HepG2 (cell line): Measurements from ENCODE around the gene FOXS1. TPM values are rescaled to one million over a fixed set of nuclear protein-coding genes. Genes with fewer than 3 reads are reported as not detected.
A peak's percentile ranks its signal among the peaks of the same experiment; 100 is the strongest.

Source experiments
- ARID2 ChIP-seq: sonication (generic); formaldehyde crosslinking; IDR thresholded peaks from 2 replicates; pipeline ENCODE4 v1.8.1; 2022; ENCODE audit warnings: mild to moderate bottlenecking, missing genetic modification reagents, borderline replicate concordance
- CHCHD3 ChIP-seq: sonication (generic); formaldehyde crosslinking; IDR thresholded peaks from 2 replicates; pipeline ENCODE4 v1.8.0; 2022; ENCODE audit warnings: mild to moderate bottlenecking, missing genetic modification reagents, moderate library complexity
- ETV6 ChIP-seq: sonication (generic); formaldehyde crosslinking; conservative IDR thresholded peaks from 2 replicates; pipeline ENCODE4 v1.4.0; 2020; ENCODE audit warnings: missing genetic modification reagents
- FOXA3 ChIP-seq: IDR thresholded peaks from 2 replicates; pipeline ENCODE4 v1.6.1; 2016; ENCODE audit warnings: missing genetic modification reagents, missing compliant biosample characterization
- HNF4A ChIP-seq: sonication (generic); formaldehyde crosslinking; IDR thresholded peaks from 2 replicates; pipeline ENCODE4 v1.4.0; 2020; ENCODE audit warnings: missing genetic modification reagents
- KLF11 ChIP-seq: IDR thresholded peaks from 2 replicates; pipeline ENCODE4 v1.6.1; 2016; ENCODE audit warnings: missing compliant biosample characterization
- KLF13 ChIP-seq: sonication (generic); formaldehyde crosslinking; IDR thresholded peaks from 2 replicates; pipeline ENCODE4 v1.4.0; 2020; ENCODE audit warnings: mild to moderate bottlenecking, missing genetic modification reagents
- KLF16 ChIP-seq, 2 experiments: sonication (generic) in 1 of 2; formaldehyde crosslinking in 1 of 2; IDR thresholded peaks; 2 replicates each; pipeline versions ENCODE4 v1.6.1 to v1.8.0; 2016 to 2023; ENCODE audit warnings: missing genetic modification reagents in 2 of 2, missing compliant biosample characterization in 1 of 2
- MAFK ChIP-seq, 2 experiments: IDR thresholded peaks in 1 of 2; conservative IDR thresholded peaks in 1 of 2; 2 replicates each; pipeline ENCODE4 v1.6.1; 2011; ENCODE audit warnings: improper control_type of control experiment in 2 of 2, low read length in 2 of 2
- NFE2L2 ChIP-seq: fragments of 150-350 bp; IDR thresholded peaks from 2 replicates; pipeline ENCODE4 v1.6.1; 2014; ENCODE audit warnings: low read length
- NFYC ChIP-seq: IDR thresholded peaks from 2 replicates; pipeline ENCODE4 v1.6.1; 2016; ENCODE audit warnings: missing genetic modification reagents, missing compliant biosample characterization
- NR2F2 ChIP-seq: IDR thresholded peaks from 2 replicates; pipeline ENCODE4 v1.6.1; 2012; ENCODE audit warnings: low read depth, inconsistent platforms, borderline replicate concordance
- PCBP2 ChIP-seq: fragments of 200-400 bp; formaldehyde crosslinking; optimal IDR thresholded peaks from 2 replicates; pipeline ENCODE3; 2018; ENCODE audit warnings: low read length, low read depth; ENCODE audit not compliant: poor library complexity, severe bottlenecking
- POLR2AphosphoS2 ChIP-seq: IDR thresholded peaks from 2 replicates; pipeline ENCODE4 v1.6.1; 2011; ENCODE audit warnings: low read depth, low read length, improper control_type of control experiment
- POLR2AphosphoS5 ChIP-seq: IDR thresholded peaks from 2 replicates; pipeline ENCODE4 v1.6.1; 2012; ENCODE audit warnings: low read depth, low read length
- RCOR2 ChIP-seq: IDR thresholded peaks from 2 replicates; pipeline ENCODE4 v1.6.1; 2016; ENCODE audit warnings: missing biosample characterization, missing genetic modification reagents
- RORA ChIP-seq: sonication (generic); formaldehyde crosslinking; IDR thresholded peaks from 2 replicates; pipeline ENCODE4 v1.5.0; 2020; ENCODE audit warnings: mild to moderate bottlenecking, missing genetic modification reagents, moderate library complexity
- SAP130 ChIP-seq: IDR thresholded peaks from 2 replicates; pipeline ENCODE4 v1.6.1; 2016; ENCODE audit warnings: low read depth
- SRY ChIP-seq: sonication (generic); formaldehyde crosslinking; IDR thresholded peaks from 2 replicates; pipeline ENCODE4 v1.8.0; 2022; ENCODE audit warnings: mild to moderate bottlenecking, missing genetic modification reagents
- TEAD3 ChIP-seq: optimal IDR thresholded peaks from 2 replicates; pipeline ENCODE3; 2016; ENCODE audit warnings: borderline replicate concordance
- ZBTB3 ChIP-seq: sonication (generic); formaldehyde crosslinking; IDR thresholded peaks from 2 replicates; pipeline ENCODE4 v1.4.0; 2020; ENCODE audit warnings: low read depth, mild to moderate bottlenecking, moderate library complexity, missing genetic modification reagents, borderline replicate concordance
- ZNF101 ChIP-seq: sonication (generic); formaldehyde crosslinking; IDR thresholded peaks from 2 replicates; pipeline ENCODE4 v1.4.0; 2020; ENCODE audit warnings: mild to moderate bottlenecking, low read depth, missing genetic modification reagents, borderline replicate concordance
- ZNF124 ChIP-seq: sonication (generic); formaldehyde crosslinking; IDR thresholded peaks from 2 replicates; pipeline ENCODE4 v1.4.0; 2020; ENCODE audit warnings: missing genetic modification reagents
- ZNF160 ChIP-seq: sonication (generic); formaldehyde crosslinking; IDR thresholded peaks from 2 replicates; pipeline ENCODE4 v1.8.0; 2022; ENCODE audit warnings: mild to moderate bottlenecking, inconsistent platforms, missing genetic modification reagents
- ZNF253 ChIP-seq: sonication (generic); formaldehyde crosslinking; IDR thresholded peaks from 2 replicates; pipeline ENCODE4 v1.8.0; 2022; ENCODE audit warnings: mild to moderate bottlenecking, missing genetic modification reagents, borderline replicate concordance
- ZNF326 ChIP-seq: sonication (generic); formaldehyde crosslinking; IDR thresholded peaks from 2 replicates; pipeline ENCODE4 v1.4.0; 2020; ENCODE audit warnings: missing genetic modification reagents, borderline replicate concordance
- ZNF337 ChIP-seq: sonication (generic); formaldehyde crosslinking; IDR thresholded peaks from 2 replicates; pipeline ENCODE4 v1.5.1; 2020; ENCODE audit warnings: missing genetic modification reagents, low read depth, mild to moderate bottlenecking, borderline replicate concordance
- ZNF558 ChIP-seq: sonication (generic); formaldehyde crosslinking; IDR thresholded peaks from 2 replicates; pipeline ENCODE4 v1.9.0; 2022; ENCODE audit warnings: mild to moderate bottlenecking, missing genetic modification reagents, borderline replicate concordance
- ZNF720 ChIP-seq: sonication (generic); formaldehyde crosslinking; IDR thresholded peaks from 2 replicates; pipeline ENCODE4 v1.4.0; 2020; ENCODE audit warnings: missing genetic modification reagents
- polyA plus RNA-seq, 8 experiments: library from polyadenylated mRNA; depleted of rRNA in 3 of 8; stranded (reverse) in 7 of 8; unstranded in 1 of 8; fragments of >200 nt; fragmentation: Illumina TruSeq in 4 of 8; extraction: Trizol in 4 of 8; gene quantifications; 2 replicates each; pipeline versions ENCODE4 v1.2.1 to v1.2.3, GENCODE V29; 2011 to 2016; ENCODE audit warnings: low read depth in 4 of 8, missing spikeins in 1 of 8, mixed read lengths in 1 of 8; ENCODE audit not compliant: insufficient read depth in 1 of 8
- total RNA-seq, 5 experiments: library from RNA; depleted of rRNA; stranded (reverse); fragments of >200 nt; fragmentation: Illumina TruSeq; extraction: Trizol; gene quantifications; 2 replicates each; pipeline ENCODE4 v1.2.3, GENCODE V29; 2016; ENCODE audit warnings: low read depth in 1 of 5
- TF ChIP-seq, protein P1 (sequence below): sonication (generic); formaldehyde crosslinking; conservative IDR thresholded peaks from 2 replicates; pipeline ENCODE4 v1.8.0; 2022; ENCODE audit warnings: low read depth, missing genetic modification reagents

The FOXS1 gene
- total and polyA plus RNA-seq, 2 of the 13 experiments (the other 11 are each of a cell fraction or from before 2014, with no cell fraction given): not detected

DNA sequence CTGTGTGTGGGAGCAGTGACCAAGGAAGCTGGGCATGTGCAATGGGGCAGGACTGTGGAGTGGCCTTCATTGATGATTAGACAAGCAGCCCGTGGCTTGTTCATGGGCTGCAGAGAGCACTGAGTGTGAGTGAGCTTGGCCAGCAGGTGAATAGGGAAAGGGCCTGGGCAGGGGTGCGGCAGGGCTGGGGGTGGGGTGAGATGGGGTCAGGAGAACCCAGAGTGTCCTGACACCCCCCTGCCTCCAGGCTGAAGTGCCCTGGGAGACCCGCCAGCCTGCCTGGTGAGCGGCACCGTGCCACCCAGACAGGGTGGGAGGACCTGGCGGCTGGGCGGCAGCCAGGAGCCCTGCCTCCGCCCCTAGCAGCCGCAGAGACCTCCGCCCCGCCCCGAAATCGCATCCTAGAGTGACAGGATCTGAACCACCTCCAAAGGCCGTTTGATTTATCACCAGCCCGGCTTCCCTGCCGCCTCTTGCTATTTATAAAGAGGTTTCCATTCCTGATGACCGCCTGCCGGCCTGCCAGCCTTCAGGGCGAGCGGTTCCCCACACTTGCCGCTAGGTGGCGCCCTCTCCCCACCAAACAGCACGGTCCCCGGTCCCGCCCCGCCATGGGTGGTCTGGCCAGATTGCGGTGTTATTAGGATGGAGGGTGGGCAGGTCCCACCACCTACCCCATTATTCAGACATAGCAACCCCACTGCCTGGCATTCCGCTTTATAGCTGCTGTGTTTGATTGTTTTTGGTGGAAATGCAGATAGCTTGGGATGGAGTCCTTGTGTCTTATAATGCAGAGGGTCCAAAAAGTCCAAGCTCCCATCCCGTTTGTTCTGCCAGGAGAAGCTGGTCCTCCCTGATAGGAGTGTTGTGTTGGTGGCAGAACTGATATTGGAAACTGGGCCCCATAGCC lies 22.7 kb downstream of the FOXS1 start (continued):
- TF ChIP-seq TEAD3 (CRISPR knock-in tag) (peak; percentile 45), RCOR2 (no peak), POLR2AphosphoS2 (no peak), CHCHD3 (CRISPR knock-in tag) (no peak), ZNF558 (CRISPR knock-in tag) (no peak), ZNF337 (no peak), KLF16 (CRISPR knock-in tag; IDR thresholded peaks at IDR 0.05) (no peak), NR2F2 (no peak), HNF4A (CRISPR knock-in tag) (no peak), NFE2L2 (no peak), ZNF720 (CRISPR knock-in tag) (no peak), ZNF253 (CRISPR knock-in tag) (no peak; the same call in 1 of the 2 replicates), SRY (CRISPR knock-in tag) (no peak), RORA (CRISPR knock-in tag) (no peak), POLR2AphosphoS5 (no peak), KLF13 (CRISPR knock-in tag) (no peak), ZNF101 (CRISPR knock-in tag) (no peak), ZNF160 (CRISPR knock-in tag) (no peak), ZNF124 (CRISPR knock-in tag) (no peak), ZBTB3 (no peak), SAP130 (CRISPR knock-in tag) (peak; percentile 33; the same call in 1 of the 2 replicates), FOXA3 (CRISPR knock-in tag) (no peak), PCBP2 (no peak), ARID2 (CRISPR knock-in tag) (no peak), MAFK (conservative IDR thresholded peaks at IDR 0.05 in 1 of 2, IDR thresholded peaks at IDR 0.05 in 1 of 2; ENCODE audit: low read length in 2 of 2) (no peak), NFYC (CRISPR knock-in tag) (no peak), KLF11 (CRISPR knock-in tag) (no peak), ETV6 (CRISPR knock-in tag) (no peak), ZNF326 (CRISPR knock-in tag) (no peak)
- TF ChIP-seq, protein P1, sequence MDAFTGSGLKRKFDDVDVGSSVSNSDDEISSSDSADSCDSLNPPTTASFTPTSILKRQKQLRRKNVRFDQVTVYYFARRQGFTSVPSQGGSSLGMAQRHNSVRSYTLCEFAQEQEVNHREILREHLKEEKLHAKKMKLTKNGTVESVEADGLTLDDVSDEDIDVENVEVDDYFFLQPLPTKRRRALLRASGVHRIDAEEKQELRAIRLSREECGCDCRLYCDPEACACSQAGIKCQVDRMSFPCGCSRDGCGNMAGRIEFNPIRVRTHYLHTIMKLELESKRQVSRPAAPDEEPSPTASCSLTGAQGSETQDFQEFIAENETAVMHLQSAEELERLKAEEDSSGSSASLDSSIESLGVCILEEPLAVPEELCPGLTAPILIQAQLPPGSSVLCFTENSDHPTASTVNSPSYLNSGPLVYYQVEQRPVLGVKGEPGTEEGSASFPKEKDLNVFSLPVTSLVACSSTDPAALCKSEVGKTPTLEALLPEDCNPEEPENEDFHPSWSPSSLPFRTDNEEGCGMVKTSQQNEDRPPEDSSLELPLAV (CRISPR knock-in tag): no peak
